Activated naive CD4-positive, alpha-beta T cell treated with anti-CD3 and anti-CD28 coated beads, Interleukin-2, amount 50 U/mL, for 24 hours (primary cell): ENCODE results near the gene CELSR3.

Experiments
- H3K27ac Mint-ChIP-seq: one replicate; pipeline ENCODE4 v1.8.0; 2021; ENCODE audit warnings: mild to moderate bottlenecking, mixed read lengths
- H3K27me3 Mint-ChIP-seq: one replicate; pipeline ENCODE4 v1.8.0; 2021; ENCODE audit warnings: mixed read lengths
- H3K36me3 Mint-ChIP-seq: one replicate; pipeline ENCODE4 v1.8.0; 2021; ENCODE audit warnings: mixed read lengths
- H3K4me1 Mint-ChIP-seq: one replicate; pipeline ENCODE4 v1.8.0; 2021; ENCODE audit warnings: mixed read lengths
- H3K4me3 Mint-ChIP-seq: one replicate; pipeline ENCODE4 v1.8.0; 2021; ENCODE audit warnings: mild to moderate bottlenecking, mixed read lengths
- H3K9me3 Mint-ChIP-seq: one replicate; pipeline ENCODE4 v1.8.0; 2021; ENCODE audit warnings: mixed read lengths

Gene CELSR3

DNA sequence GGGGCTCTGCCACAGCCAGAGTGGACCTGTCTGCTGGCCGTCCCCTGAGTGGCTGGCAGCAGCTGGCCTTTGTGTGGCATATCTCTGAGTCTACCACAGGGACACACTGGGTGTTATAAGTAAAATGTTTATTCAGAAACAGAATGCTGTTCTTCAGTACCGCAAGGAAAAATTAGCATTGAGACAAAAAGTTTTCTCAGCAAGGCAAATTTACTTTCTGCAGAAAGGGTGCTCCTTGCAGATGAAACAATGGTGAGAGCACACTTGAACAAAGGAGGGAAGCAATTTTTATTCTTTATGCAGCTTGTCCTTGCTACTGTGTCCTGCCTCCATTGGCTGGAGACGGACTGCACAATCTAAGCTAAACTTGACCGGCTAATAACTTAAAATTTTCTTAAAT lies 45.1 kb downstream of the CELSR3 start:
- H3K36me3 Mint-ChIP-seq, result no peaks in the 10 kb centered on the region
- H3K9me3 Mint-ChIP-seq, result no peaks in the 10 kb centered on the region
- no peaks in the 10 kb centered on the region for H3K4me1 Mint-ChIP-seq
- H3K4me3 Mint-ChIP-seq, result no peak overlapping the region
- H3K27me3 Mint-ChIP-seq, result no peaks in the 10 kb centered on the region
- H3K27ac Mint-ChIP-seq, result no peak overlapping the region

DNA sequence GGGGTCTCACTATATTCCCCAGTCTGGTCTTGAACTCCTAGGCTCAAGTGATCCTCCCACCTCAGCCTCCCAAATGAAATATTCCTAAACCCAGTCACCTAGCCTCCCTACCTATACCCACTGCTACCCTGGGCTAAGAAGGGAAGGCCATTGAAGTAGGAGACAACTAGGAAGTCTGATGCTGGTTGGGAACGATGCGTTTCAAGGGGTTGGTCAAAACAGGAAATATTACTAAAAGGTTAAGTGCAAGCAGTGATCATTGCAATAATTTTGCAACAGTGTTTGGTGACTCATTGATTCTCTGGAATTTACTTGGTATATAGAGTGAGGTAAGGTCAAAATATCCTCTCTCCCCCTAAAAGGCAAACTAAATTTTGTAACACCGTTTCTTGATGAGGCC lies 48.6 kb downstream of the CELSR3 start:
- no peaks in the 10 kb centered on the region for H3K9me3 Mint-ChIP-seq
- H3K27me3 Mint-ChIP-seq, result no peaks in the 10 kb centered on the region
- H3K27ac Mint-ChIP-seq, result no peak overlapping the region
- peaks cover 1% of the 10 kb centered on the region for H3K36me3 Mint-ChIP-seq
- no peak overlapping the region for H3K4me3 Mint-ChIP-seq
- H3K4me1 Mint-ChIP-seq, result peaks cover 5% of the 10 kb centered on the region

DNA sequence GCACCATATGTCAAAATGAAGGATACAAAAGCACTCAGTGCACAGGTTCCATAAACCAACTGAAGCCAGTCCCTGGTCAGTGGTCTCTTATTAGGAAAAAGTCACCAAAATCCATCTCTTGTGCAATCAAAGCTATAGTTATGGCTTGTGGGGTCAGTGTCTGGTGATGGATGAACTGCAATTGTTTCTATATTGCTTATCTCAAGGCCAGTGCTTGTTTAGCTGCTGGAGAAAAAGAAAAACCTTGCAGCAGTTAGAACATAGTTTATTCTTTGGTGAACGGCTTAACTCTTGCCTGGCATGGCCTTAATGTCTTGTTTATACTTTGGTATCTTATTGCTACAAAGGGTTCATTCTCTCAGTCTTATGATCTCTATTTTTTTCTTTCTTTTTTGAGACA lies 50.4 kb downstream of the CELSR3 start:
- Mint-ChIP-seq H3K4me3 (no peak overlapping the region), H3K9me3 (no peaks in the 10 kb centered on the region), H3K36me3 (peaks cover 4% of the 10 kb centered on the region)

DNA sequence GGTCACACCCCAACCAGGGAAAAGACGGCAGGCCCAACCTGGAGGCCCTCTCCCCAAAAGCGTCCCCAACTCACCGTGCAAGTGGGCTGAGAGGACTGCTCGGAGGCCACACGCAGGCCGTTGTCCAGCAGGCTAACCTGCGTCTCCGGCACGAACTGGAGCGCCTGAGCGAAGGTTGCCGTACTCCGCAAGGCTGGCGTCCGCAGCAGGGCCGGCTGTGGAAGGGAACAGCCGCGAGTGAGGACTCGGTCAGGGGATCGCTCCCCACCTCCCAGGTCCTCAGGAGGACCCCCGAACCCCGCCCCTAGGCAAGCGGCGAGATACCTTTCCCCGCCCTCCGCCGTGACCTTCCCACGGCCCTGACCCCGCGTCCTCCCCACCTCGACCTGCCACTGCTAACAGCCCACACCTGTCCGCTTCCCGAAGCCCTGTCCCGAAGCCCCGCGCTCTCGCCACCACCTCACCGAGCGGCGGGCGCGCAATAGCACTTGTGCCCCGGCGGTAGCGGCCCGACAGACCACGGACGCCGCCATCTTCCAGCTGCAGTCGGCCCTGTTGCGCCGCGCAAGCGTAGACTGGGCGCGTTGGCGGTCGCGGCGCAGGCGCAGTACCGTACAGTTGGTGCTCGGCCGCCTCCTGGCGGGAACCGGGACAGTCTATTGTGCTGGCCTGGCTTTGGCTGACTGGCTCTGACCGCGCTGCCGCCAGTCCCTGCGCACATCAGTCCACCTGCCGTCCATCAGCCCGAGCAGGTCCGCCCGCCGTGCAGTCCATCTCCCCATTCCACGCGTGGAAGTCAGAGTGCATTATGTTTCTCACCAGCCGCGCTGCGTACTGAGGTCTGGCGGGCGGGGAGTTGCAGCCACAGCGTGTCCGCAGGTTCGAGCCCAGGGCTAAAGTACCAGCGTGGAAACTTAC lies 53.3 kb downstream of the CELSR3 start, which contains the start of gene UQCRC1:
UQCRC1 (minus strand) TSS at position 559 of the 918 bp plus-strand sequence; CDS start at position 533, 26 bp downstream.
- peaks cover 16% of the 10 kb centered on the region for H3K4me1 Mint-ChIP-seq
- no peaks in the 10 kb centered on the region for H3K27me3 Mint-ChIP-seq
- peaks cover 6% of the 10 kb centered on the region for H3K36me3 Mint-ChIP-seq
- H3K27ac Mint-ChIP-seq, result peak within 1 kb of the TSS; percentile 99
- no peaks in the 10 kb centered on the region for H3K9me3 Mint-ChIP-seq
- H3K4me3 Mint-ChIP-seq, result peak within 1 kb of the TSS; percentile 99

More for the DNA sequence above, 50.4 kb downstream of the CELSR3 start:
- Mint-ChIP-seq H3K4me1 (peaks cover 16% of the 10 kb centered on the region), H3K27me3 (no peaks in the 10 kb centered on the region), H3K27ac (no peak overlapping the region)

DNA sequence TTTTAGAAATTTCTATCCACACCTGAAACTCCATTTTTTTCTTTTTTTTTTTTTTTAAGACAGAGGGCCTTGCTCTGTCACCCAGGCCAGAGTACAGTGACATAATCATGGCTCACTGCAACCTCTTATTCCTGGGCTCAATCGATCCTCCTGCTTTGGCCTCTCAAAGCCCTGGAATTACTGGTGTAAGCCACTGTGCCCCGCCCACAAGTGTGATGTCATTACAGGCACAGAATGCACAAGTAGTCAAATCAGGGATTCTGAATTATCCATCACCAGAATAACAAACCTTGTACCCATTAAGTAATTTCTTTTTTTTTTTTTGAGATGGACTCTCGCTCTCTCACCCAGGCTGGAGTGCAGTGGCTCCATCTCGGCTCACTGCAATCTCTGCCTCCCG lies 55.2 kb downstream of the CELSR3 start:
- Mint-ChIP-seq H3K36me3 (peaks cover 10% of the 10 kb centered on the region), H3K4me1 (peaks cover 16% of the 10 kb centered on the region), H3K27ac (no peak overlapping the region)

DNA sequence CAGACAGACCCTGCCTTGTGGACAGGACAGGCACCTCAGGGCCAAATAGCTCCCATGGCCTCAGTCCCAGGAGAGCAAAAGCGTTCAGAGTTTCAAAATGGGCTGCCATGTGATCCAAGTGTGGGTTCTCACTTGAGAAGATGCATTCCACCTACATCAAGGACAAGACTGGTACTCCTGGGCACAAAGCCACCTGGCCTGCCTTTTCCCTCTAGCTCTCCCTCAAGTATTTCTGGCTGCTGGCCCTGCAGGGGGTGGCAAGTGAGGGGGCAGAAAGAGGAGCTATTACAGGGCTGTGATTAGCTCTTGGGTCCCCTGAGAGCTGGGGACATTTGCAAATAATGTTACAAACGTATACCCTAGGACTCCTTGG lies 61.1 kb downstream of the CELSR3 start:
- no peaks in the 10 kb centered on the region for H3K27me3 Mint-ChIP-seq
- H3K4me1 Mint-ChIP-seq, result no peaks in the 10 kb centered on the region
- no peak overlapping the region for H3K27ac Mint-ChIP-seq
- no peak overlapping the region for H3K4me3 Mint-ChIP-seq
- peaks cover 7% of the 10 kb centered on the region for H3K36me3 Mint-ChIP-seq
- H3K9me3 Mint-ChIP-seq, result no peaks in the 10 kb centered on the region

More for the DNA sequence above, 55.2 kb downstream of the CELSR3 start:
- H3K9me3 Mint-ChIP-seq, result no peaks in the 10 kb centered on the region
- no peak overlapping the region for H3K4me3 Mint-ChIP-seq
- no peaks in the 10 kb centered on the region for H3K27me3 Mint-ChIP-seq

DNA sequence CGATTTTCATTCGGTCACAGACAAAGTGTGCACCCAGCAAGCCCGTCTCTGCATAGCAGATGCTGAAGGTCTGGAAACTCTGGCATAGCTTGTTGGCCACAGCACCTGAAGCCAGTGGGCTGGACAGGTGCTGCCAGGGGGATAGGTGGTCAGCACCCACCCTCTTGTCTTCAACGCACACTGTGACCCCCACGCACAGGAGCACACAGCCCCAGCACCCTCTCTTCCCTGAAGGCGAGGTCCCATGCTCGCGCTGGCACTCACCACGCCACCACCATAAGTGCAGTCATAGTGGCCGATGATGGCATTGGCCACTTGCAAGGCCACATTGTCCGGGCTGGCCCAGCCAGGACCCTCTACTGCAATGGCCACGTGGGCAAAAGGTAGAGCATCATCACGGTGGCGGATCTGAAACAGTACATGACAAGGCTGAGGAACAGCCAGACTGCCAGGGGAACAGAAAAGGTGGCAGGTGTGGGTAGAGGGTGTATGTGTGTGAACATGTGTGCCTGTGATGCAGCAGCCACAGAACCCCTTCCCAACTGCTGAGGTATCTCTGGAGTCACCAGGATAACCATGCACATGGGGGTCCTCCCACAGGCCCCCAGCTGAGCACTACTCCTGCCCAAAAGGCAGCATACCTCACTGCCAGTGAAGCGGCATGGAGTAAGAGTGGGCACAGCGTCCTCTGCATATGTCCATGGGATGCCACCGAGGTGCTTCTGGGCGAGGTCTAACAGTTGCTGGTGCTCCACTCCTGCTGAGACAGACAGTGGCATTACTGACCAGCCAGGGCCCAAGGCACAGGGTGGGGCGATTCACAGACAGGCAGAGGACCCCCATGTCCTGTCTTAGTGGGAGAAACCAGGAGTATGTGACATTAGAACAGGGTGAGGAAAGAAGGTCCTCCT lies 61.7 kb downstream of the CELSR3 start:
- Mint-ChIP-seq H3K27ac (no peak overlapping the region), H3K4me3 (no peak overlapping the region), H3K4me1 (no peaks in the 10 kb centered on the region), H3K36me3 (peaks cover 7% of the 10 kb centered on the region), H3K9me3 (no peaks in the 10 kb centered on the region), H3K27me3 (no peaks in the 10 kb centered on the region)

DNA sequence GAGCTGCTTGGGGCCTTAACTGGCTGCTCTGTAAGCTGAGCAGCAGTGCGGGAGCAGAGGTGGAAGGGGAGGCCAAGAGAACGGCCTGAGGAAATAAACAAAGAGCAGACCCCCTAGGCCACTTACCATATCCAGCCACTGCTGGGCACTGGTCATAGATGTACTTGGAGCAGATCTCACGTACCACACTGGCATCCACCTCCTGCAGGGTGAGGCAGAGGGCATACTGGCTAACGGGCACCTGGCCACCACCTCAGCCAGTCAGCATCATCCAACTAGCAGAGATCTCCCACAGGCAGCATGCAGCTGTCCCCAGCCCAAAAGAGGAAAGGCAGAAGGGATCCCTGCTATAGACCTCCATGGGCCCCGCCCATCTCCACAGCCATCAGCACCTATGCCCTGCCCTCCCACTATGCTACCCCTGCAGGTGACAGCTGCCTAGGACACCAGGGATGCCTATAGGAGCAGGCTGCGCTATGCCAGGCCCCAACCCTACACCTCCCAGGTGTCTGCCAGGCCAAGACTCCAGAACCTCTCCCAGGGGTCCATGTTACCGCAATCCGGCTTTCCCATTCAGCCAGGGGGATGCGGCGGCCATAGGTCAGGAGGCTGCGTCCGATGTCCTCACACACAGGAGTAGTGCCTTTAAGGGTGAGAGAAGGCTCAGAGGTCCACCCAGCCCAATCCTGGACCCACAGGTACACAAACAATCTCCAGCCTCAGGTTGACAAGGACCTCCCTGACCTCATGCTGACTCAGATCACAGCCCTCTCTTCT lies 63.0 kb downstream of the CELSR3 start:
- H3K27me3 Mint-ChIP-seq, result no peaks in the 10 kb centered on the region
- H3K9me3 Mint-ChIP-seq, result no peaks in the 10 kb centered on the region
- no peaks in the 10 kb centered on the region for H3K4me1 Mint-ChIP-seq
- H3K4me3 Mint-ChIP-seq, result no peak overlapping the region
- peaks cover 7% of the 10 kb centered on the region for H3K36me3 Mint-ChIP-seq
- no peak overlapping the region for H3K27ac Mint-ChIP-seq

DNA sequence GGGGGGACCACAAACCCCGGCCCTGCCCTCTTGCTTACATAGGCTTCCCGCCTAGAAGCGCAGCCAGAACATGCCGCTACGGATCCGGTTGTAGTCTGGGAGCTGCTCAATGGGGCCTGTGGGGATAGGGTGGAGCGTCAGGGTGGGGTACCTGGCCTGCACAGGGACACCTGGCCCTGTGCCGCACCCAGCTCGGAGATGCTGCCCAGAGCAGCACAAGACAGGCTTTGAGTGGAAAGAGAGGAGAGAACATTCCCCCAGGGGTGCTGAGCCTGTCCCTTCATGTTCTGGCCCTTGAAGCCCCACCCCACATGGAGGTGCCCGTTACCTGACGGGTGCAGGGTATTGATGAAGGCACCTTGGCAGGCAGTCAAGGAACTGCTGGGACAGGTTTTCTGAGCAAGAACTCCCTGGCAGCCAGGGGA lies 63.6 kb downstream of the CELSR3 start:
- Mint-ChIP-seq H3K9me3 (no peaks in the 10 kb centered on the region), H3K27ac (no peak overlapping the region), H3K27me3 (peaks cover 2% of the 10 kb centered on the region), H3K36me3 (peaks cover 6% of the 10 kb centered on the region), H3K4me3 (no peak overlapping the region), H3K4me1 (no peaks in the 10 kb centered on the region)

DNA sequence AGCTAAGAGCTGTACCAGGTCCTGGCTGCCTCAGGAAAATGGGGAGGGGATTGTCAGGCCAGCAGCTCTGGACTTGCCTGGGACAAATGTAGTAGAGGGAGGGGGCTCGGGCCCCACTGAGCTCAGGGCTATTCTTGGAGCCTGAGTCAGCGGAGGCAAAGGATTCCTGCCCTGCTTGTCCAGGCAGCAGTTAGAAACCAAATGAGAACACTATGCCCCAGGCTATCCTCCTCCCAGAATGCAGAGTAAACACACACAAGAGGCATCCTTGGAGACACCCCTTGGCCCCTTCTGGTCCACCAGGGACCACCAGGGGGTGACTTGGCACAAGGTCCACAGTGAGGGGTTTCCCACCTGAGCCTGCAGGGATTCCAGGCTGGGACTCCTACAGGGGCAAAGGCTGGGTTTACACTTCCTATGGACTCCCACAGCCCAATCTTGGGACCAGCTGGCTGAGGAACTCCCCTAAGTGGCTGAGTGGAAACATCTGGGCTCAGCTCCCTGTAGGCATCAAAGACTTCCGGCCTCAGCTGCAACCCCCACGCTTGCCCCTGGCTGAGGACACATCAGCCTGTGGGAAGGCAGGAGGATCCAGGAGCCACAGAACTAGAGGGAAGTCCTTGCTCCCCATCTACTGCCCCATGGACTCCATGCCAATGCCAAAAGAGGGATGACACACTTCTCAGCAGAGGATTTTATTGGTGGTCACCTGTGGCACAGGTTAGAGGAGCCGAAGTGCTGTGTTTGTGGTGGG lies 64.2 kb downstream of the CELSR3 start:
- Mint-ChIP-seq H3K36me3 (peaks cover 6% of the 10 kb centered on the region), H3K4me1 (no peaks in the 10 kb centered on the region), H3K9me3 (no peaks in the 10 kb centered on the region), H3K27me3 (peaks cover 2% of the 10 kb centered on the region), H3K4me3 (no peak overlapping the region), H3K27ac (no peak overlapping the region)

DNA sequence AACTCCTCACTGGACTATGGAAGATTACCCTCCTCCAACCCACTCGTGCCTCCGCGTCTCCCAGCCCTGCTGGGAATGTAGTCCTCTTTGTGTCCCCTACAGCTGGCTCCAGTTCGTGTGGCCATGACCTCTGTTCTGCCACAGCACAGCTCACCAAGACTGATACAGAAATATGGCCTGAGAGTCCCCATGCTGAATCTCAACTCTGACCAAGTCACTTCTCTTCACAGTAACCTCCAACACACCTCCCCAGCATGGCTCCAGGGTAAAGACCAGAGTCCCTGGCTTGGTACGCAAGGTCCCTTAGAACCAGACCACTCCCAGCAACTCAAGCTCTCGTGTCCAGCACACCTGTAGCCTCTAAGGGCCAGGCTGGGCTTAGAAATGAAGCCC lies 65.3 kb downstream of the CELSR3 start:
- peaks cover 4% of the 10 kb centered on the region for H3K27me3 Mint-ChIP-seq
- peaks cover 2% of the 10 kb centered on the region for H3K36me3 Mint-ChIP-seq
- peak overlapping the region; percentile 41 for H3K27ac Mint-ChIP-seq
- no peaks in the 10 kb centered on the region for H3K4me1 Mint-ChIP-seq
- no peak overlapping the region for H3K4me3 Mint-ChIP-seq
- no peaks in the 10 kb centered on the region for H3K9me3 Mint-ChIP-seq

DNA sequence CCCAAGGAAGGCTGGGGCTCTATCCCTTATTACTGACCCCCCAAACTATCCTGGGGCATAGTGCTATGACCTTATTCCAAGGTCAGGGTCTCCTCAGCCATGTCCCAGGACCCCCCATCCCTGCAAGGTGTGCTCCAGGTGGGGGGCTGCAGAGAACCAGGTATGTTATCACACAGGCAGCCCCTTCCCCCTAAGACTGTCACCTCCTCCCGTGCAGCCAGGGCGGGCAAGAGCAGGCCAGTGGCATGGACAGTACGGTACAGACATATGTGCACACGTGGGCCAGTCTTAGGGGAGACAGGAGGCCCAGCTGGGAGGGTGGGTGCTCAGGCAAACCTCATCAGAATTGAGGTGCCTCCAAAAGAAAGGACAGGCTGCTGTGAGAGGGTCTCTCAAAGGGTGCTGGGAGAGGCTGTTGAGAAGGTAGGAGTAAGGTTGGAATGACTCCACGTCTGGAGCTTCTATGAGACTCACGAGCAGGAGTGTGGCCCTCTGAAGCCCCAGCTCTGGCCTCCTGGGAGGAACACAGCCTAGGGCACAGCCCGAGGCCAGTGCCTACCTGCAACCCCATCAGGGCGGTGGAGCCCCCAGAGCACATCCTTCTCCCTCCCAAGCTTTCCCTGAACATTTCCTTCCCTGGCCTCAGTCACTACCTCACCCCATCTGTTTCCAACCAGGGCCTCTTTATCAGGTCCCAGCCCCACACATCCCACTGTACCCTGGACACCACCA lies 65.8 kb downstream of the CELSR3 start:
- Mint-ChIP-seq H3K36me3 (no peaks in the 10 kb centered on the region), H3K9me3 (no peaks in the 10 kb centered on the region), H3K27ac (no peak overlapping the region), H3K27me3 (peaks cover 4% of the 10 kb centered on the region), H3K4me1 (no peaks in the 10 kb centered on the region), H3K4me3 (no peak overlapping the region)

DNA sequence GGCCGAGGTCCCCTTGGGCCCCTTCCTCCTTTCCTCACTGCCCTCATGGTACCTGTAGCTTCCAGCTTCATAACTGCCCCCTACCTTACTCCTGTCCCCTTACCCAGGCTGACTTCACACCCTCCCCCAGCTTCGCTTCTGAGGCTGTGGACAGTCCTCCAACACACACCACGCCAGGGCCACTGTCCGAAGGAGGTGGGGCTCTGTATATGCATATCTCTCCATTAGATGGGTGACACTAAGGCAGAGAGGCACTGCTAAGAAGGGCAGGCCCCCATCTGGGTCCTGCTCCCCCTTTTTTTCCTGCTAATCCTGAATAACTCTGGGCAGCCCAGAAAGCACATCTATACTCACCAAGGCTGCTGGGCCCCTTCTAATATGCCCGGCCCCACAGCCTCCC lies 66.5 kb downstream of the CELSR3 start:
- Mint-ChIP-seq H3K4me3 (no peak overlapping the region), H3K27ac (no peak overlapping the region), H3K36me3 (no peaks in the 10 kb centered on the region), H3K4me1 (no peaks in the 10 kb centered on the region), H3K27me3 (peaks cover 4% of the 10 kb centered on the region), H3K9me3 (no peaks in the 10 kb centered on the region)

DNA sequence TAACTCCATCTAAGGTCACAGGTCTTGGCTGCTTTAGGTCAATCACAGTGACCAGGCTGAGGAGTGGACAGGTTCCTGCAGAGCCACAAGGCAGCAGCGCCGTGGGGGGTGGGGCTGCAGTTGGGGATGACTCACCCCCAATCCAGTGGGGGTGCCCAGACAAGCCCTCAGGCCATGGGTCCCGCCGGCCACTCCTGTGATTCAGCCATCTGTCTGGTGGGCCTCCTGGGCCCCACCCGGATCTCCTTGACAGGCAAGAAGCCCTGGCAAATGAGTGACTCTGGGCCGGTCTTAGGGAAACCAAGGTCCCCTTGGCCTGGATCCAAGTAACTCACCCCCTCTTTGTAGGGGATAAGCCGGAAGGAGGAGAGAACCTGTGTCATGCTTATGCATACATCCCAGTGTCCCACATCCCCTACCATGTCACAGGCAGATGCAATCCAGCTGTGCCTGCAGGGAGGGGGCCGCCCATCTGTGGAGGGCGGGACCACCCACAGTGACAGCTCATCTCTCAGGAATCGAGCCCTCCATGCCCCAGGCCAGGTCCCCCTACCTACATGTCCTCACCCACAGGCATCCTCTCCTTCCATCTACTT lies 67.1 kb downstream of the CELSR3 start:
- Mint-ChIP-seq H3K27me3 (peaks cover 7% of the 10 kb centered on the region), H3K4me1 (no peaks in the 10 kb centered on the region), H3K4me3 (no peak overlapping the region), H3K36me3 (no peaks in the 10 kb centered on the region), H3K27ac (no peak overlapping the region), H3K9me3 (no peaks in the 10 kb centered on the region)
